NCI-H510A treated with DMSO at 0.1 percent for 48 hours (cell line): ENCODE results near the gene PPP4R3A.
"Not testable (repeated sequence)": the region's sequence is repeated elsewhere in the genome, so short reads cannot be mapped to it uniquely, and the experiment has no call there.

Experiments used
- DNase-seq: peaks from one replicate; lab custom pipeline; 2025; lab: John Stamatoyannopoulos, UW

The PPP4R3A gene

GRCh38 chr14:91438845-91439244 is 71.3 kb downstream of the PPP4R3A start:
- DNase-seq: no peak

DNA sequence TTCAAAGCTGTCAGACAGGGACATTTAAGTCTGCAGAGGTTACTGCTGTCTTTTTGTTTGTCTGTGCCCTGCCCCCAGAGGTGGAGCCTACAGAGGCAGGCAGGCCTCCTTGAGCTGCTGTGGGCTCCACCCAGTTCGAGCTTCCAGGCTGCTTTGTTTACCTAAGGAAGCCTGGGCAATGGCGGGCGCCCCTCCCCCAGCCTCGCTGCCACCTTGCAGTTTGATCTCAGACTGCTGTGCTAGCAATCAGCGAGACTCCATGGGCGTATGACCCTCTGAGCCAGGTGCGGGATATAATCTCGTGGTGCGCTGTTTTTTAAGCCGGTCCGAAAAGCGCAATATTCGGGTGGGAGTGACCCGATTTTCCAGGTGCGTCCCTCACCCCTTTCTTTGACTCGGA is 73.8 kb downstream of the PPP4R3A start:
- not testable (repeated sequence) for DNase-seq

DNA sequence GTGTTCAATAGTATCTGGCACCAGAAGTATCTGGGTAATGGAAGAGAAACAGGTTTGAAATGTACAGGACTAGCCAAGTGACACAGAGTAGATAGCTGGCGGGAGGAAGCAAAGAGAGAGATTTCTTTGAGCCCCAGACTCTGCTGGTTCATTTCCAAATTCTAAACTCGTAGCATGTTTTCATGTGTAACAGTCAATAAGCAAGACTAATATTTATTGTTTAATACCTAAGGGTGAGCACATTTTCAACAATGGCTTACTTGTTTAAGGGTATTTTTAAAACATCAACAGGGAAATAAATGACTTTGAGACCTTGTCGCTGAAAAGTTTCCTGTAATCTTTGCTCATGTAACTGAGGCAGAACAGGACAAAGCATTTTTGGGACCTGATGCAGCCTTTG is 80.7 kb downstream of the PPP4R3A start:
- no peak for DNase-seq

DNA sequence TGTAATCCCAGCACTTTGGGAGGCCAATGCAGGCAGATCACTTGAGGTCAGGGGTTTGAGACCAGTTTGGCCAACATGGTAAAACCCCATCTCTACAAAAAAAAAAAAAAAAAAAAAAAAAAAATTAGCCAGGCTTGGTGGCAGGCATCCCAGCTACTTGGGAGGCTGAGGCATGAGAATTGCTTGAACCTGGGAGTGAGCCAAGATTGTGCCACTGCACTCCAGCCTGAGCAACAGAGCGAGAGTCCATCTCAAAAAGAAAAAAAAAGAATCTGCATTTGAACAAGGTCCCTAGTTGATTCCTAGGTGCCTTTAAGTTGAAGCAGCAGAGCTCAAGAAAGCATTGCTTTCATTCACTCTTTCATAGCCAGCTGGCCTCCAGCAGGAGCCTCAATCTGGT is 81.2 kb downstream of the PPP4R3A start:
- DNase-seq: not testable (repeated sequence)

DNA sequence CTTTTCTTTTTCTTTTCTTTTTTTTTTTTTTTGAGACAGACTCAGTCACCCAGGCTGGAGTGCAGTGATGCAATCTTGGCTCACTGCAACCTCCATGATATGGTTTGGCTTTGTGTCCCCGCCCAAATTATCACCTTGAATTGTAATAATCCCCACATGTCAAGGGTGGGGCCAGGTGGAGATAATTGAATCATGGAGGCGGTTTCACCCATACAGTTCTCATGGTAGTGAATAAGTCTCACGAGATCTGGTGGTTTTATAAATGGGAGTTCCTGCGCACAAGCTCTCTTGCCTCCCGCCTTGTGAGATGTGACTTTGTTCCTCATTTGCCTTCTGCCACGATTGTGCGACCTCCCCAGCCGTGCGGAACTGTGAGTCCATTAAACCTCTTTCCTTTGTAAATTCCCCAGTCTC is 84.6 kb downstream of the PPP4R3A start:
- DNase-seq: not testable (repeated sequence)

DNA sequence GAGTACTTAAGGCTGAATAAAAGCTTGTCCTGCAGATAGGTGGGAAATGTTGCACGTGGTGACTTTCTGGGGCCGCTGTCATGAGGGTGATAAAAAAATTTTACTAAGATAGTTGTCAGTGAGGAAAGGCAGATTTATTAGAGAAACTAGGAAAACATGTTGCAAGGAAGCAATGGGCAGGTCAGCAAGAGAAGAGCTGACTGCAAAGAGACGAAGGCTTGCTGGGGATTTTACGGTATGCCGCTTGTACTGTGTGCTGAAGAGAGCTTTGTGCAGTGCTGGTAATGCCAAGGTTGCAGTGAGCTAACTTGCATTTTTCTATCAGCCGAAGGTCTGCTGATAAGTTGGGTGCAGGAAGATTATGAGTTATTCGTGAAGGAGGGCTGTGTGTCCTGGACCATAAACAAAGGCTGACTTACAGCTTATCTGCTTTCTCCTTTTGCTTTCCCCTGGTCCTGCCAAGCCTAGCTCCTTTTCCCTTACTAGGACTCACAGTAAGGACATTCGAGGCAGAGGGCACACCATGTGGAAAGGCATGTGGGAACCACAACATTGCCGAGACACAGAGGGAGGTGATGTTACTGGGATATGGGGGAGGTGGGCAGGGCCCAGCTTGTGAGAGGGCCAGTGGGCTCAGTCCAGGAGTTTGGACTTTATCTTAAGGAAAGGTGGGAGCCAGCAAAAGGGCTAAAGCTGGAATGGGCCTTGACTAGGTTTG is 85.1 kb downstream of the PPP4R3A start:
- DNase-seq: no peak

GRCh38 chr14:91420686-91421085 is 89.4 kb downstream of the PPP4R3A start:
- no peak for DNase-seq

DNA sequence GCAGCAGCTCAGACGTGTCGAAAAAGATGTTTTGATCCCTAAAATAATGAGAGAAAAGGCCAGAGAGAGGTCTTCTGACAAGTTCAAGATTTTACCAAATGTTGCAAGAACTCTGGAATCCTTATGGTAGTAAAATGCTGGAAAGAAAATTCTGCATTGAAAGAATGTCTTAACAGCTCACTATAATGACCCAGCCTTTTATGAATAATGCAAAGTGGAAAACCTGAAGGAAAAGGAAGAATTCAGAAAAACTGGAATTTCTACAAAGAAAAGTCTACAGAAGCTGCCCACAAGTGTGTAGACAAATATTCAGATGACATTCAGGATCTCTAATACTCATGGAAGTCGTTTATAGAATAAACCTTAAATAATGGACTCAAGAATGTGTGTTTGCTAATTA is 90.7 kb downstream of the PPP4R3A start:
- DNase-seq: no peak

GRCh38 chr14:91419044-91419397 is 91.1 kb downstream of the PPP4R3A start:
- no peak for DNase-seq

DNA sequence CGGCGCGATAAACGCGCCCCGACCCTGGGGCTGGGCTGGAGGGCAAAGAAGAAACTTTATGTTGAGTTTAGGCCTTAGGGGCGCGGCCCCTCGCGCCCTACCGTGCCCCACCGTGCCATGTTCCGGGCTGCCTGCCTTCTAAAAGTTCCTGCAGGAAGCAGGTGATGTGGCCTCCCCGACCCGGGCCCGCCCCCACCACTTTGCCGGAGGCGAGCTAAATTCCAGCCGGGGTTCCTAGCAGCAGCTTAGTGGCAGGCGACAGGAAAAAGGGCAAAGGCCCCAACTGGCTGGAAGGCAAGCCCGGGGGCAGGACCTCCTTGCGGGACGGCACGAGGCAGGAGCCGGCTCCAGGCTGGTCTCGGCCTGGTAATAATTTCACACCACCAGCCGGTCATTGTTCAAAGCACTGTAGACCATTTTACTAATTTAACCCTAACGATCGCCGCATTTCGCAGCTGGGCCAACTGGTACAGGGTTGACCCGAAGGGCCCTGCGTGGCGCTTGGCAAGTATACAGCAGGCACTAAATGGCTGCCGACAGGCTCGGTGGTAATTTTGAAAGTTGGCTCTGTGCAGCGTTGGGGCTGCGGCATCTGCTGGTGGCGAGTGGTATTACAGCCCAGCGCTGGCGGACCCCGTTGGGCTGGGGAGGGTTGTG is 91.6 kb downstream of the PPP4R3A start:
- peak; percentile 69 for DNase-seq

- no peak for DNase-seq
Observed at GRCh38 chr14:91417983-91418386, 92.1 kb downstream of the PPP4R3A start.

- DNase-seq: peak; percentile 55
Observed at GRCh38 chr14:91417120-91417982, 92.8 kb downstream of the PPP4R3A start, which contains the start of gene CCDC88C. CCDC88C (minus strand) TSS chr14:91417820; CDS start chr14:91417690, 130 bp downstream.

GRCh38 chr14:91416744-91417119 is 93.4 kb downstream of the PPP4R3A start:
- no peak for DNase-seq

- DNase-seq: peak; percentile 84
Observed at GRCh38 chr14:91415794-91416743, 94.0 kb downstream of the PPP4R3A start.

GRCh38 chr14:91414475-91414833 is 95.7 kb downstream of the PPP4R3A start:
- no peak for DNase-seq

- DNase-seq: peak; percentile 92
Observed at GRCh38 chr14:91413547-91414474, 96.3 kb downstream of the PPP4R3A start.

GRCh38 chr14:91412939-91413338 is 97.2 kb downstream of the PPP4R3A start:
- DNase-seq: no peak

DNA sequence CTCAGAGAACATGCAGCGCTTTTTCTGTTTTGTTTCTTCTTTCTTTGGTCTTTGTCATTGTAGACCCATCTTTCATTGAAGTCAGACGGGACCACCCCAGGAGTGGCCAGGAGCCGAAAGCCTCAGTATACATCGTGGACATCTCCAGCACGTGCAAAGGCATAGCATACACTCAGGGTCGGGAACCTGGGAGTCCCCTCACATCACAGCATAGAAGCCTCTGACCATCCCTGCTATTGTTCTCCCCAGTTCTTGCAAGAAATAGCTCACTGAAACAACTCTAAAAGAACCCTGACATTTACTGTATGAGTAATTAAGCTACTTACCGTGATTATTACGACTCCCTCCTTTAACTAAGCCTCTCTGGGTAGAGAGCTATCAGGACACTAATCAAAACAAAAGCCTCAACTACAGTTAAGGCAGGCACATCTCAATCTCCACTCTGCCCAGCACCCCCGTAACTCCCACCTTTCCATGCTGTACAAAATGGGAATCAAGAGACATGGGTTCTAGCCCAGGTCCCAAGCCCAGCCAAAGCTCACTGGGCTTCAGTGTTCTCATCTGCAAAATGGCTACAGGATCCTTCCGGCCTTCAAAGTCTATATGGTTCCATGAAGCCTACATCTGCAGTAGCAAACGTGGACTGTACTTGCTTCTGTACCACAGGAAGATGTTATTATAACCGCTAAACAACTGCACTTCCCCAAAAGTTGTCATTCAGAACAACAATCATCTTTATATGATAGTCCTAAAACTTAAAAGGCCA is 99.2 kb downstream of the PPP4R3A start:
- DNase-seq: no peak

GRCh38 chr14:91409928-91410718 is 100.0 kb downstream of the PPP4R3A start:
- no peak for DNase-seq
